ENCODE measurements around the gene CLEC18B.
"Not testable (repeated sequence)": the region's sequence is repeated elsewhere in the genome, so short reads cannot be mapped to it uniquely, and the experiment has no call there.

Gene CLEC18B

DNA sequence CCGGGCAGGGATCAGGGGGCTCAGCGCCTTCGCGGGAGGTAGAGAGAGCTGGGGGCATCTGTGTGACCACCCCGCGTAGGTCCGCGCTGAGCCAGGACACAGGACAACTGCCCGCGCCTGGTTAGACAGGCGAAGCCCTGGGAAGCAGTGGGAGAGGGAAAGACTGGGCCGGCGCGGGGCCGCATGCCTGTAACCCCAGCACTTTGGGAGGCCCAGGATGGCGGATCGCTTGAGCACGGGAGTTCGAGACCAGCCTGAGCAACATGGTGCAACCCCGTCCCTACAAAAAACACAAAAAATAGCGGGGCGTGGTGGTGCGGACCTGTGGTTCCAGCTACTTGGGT lies 13.9 kb downstream of the CLEC18B start:
- H2AFZ ChIP-seq (ENCODE audit: low read depth, low read length, severe bottlenecking); H3K9me3 ChIP-seq (ENCODE audit: insufficient read depth, low read length); H3K4me2 ChIP-seq (ENCODE audit: low read depth, low read length, poor library complexity, severe bottlenecking); H3K79me2 ChIP-seq (ENCODE audit: insufficient read depth, low read length); H4K20me1 ChIP-seq (ENCODE audit: low read depth, low read length); H3K27me3 ChIP-seq (ENCODE audit: low read length); H3K9me2 ChIP-seq (replicated peaks; ENCODE audit: insufficient read depth, low read length); H3K36me3 ChIP-seq (ENCODE audit: low read length); H3K4me3 ChIP-seq (ENCODE audit: insufficient read depth, low read length, poor library complexity, severe bottlenecking); H3F3A ChIP-seq (ENCODE audit: insufficient read depth); H3K9ac ChIP-seq (ENCODE audit: low read length); H3K27ac ChIP-seq (ENCODE audit: low read depth, low read length): not testable (repeated sequence)

GRCh38 chr16:74406600-74407361 lies 14.5 kb downstream of the CLEC18B start:
- H3K4me3 ChIP-seq (ENCODE audit: insufficient read depth, low read length, poor library complexity, severe bottlenecking); H2AFZ ChIP-seq (ENCODE audit: low read depth, low read length, severe bottlenecking): not testable (repeated sequence)

DNA sequence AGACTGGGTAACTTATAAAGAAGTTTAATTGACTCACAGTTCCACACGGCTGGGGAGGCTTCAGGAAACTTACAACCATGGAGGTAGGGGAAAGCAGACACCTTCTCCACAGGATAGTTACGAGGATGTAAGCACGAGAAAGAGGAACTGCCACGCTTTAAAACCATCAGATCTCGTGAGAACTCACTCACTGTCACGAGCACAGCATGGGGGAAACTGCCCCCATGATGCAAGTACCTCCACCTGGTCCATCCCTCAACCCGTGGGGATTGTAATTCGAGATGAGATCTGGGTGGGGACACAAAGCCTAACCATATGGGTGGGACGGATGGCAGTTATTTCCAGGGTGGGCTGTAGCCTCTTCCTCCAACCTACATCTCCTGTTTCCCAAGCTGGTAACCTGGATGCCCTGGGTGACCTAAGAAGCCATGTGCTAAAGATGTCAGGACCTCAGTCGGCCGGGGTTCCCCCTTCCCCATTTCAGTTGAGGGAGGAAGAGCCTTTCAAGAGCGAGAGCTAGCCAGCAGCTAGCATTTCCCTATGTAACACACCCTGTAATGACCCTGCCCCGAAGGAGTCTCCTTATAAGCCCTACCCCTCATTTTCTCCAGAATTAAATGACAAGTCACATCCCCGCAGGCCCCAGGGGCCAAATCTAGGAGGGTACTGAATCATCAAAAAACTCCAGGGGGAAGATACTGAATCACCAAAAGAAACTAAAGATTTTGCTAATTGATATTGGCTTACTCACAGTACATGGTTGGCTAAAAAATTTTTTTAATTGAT lies 16.9 kb downstream of the CLEC18B start:
- not testable (repeated sequence) for H3K27me3 ChIP-seq (ENCODE audit: low read length); H3K27ac ChIP-seq (ENCODE audit: low read depth, low read length); H3F3A ChIP-seq (ENCODE audit: insufficient read depth); H3K79me2 ChIP-seq (ENCODE audit: insufficient read depth, low read length); H2AFZ ChIP-seq (ENCODE audit: low read depth, low read length, severe bottlenecking); H3K36me3 ChIP-seq (ENCODE audit: low read length); H3K9me2 ChIP-seq (replicated peaks; ENCODE audit: insufficient read depth, low read length); H3K9ac ChIP-seq (ENCODE audit: low read length); H3K4me2 ChIP-seq (ENCODE audit: low read depth, low read length, poor library complexity, severe bottlenecking); H3K4me3 ChIP-seq (ENCODE audit: insufficient read depth, low read length, poor library complexity, severe bottlenecking); H4K20me1 ChIP-seq (ENCODE audit: low read depth, low read length); H3K9me3 ChIP-seq (ENCODE audit: insufficient read depth, low read length)

More at GRCh38 chr16:74406600-74407361, 14.5 kb downstream of the CLEC18B start:
- H3F3A ChIP-seq (ENCODE audit: insufficient read depth); H3K9me2 ChIP-seq (replicated peaks; ENCODE audit: insufficient read depth, low read length); H3K9ac ChIP-seq (ENCODE audit: low read length); H3K27me3 ChIP-seq (ENCODE audit: low read length); H3K4me2 ChIP-seq (ENCODE audit: low read depth, low read length, poor library complexity, severe bottlenecking); H3K27ac ChIP-seq (ENCODE audit: low read depth, low read length); H3K36me3 ChIP-seq (ENCODE audit: low read length); H3K79me2 ChIP-seq (ENCODE audit: insufficient read depth, low read length); H4K20me1 ChIP-seq (ENCODE audit: low read depth, low read length); H3K9me3 ChIP-seq (ENCODE audit: insufficient read depth, low read length): not testable (repeated sequence)

DNA sequence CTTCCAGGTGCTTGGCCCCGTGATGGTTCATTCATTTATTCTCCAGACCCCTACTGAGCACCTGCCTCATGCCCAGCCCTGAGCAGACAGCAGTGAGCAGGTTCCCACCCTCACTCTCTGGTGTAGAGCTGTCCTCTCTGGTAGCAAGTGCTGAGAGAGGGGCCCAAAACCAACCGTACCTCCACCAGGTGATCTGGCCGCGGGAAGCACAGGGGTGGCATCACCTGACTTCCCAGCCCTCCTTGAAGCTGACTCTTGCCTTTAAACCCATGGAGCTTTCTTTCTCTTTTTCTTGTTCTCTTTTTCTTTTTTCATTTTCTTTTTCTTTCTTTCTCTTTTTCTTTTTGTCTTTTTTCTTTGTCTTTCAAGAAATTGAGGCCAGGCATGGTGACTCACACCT lies 21.0 kb downstream of the CLEC18B start:
- not testable (repeated sequence) for H3K9me3 ChIP-seq (ENCODE audit: insufficient read depth, low read length); H3K27ac ChIP-seq (ENCODE audit: low read depth, low read length); H3K9ac ChIP-seq (ENCODE audit: low read length); H3K9me2 ChIP-seq (replicated peaks; ENCODE audit: insufficient read depth, low read length); H3K27me3 ChIP-seq (ENCODE audit: low read length); H3K4me3 ChIP-seq (ENCODE audit: insufficient read depth, low read length, poor library complexity, severe bottlenecking); H3K36me3 ChIP-seq (ENCODE audit: low read length); H3F3A ChIP-seq (ENCODE audit: insufficient read depth); H3K79me2 ChIP-seq (ENCODE audit: insufficient read depth, low read length); H4K20me1 ChIP-seq (ENCODE audit: low read depth, low read length); H2AFZ ChIP-seq (ENCODE audit: low read depth, low read length, severe bottlenecking); H3K4me2 ChIP-seq (ENCODE audit: low read depth, low read length, poor library complexity, severe bottlenecking)

GRCh38 chr16:74398212-74398895 lies 22.9 kb downstream of the CLEC18B start:
- not testable (repeated sequence) for H3K36me3 ChIP-seq (ENCODE audit: low read length); H3K9ac ChIP-seq (ENCODE audit: low read length); H3K4me2 ChIP-seq (ENCODE audit: low read depth, low read length, poor library complexity, severe bottlenecking); H3K27me3 ChIP-seq (ENCODE audit: low read length); H3K79me2 ChIP-seq (ENCODE audit: insufficient read depth, low read length); H3K9me3 ChIP-seq (ENCODE audit: insufficient read depth, low read length); H3K9me2 ChIP-seq (replicated peaks; ENCODE audit: insufficient read depth, low read length); H3K4me3 ChIP-seq (ENCODE audit: insufficient read depth, low read length, poor library complexity, severe bottlenecking); H3F3A ChIP-seq (ENCODE audit: insufficient read depth); H3K27ac ChIP-seq (ENCODE audit: low read depth, low read length); H2AFZ ChIP-seq (ENCODE audit: low read depth, low read length, severe bottlenecking); H4K20me1 ChIP-seq (ENCODE audit: low read depth, low read length)

GRCh38 chr16:74396521-74397017 lies 24.7 kb downstream of the CLEC18B start:
- H3K4me3 ChIP-seq (ENCODE audit: insufficient read depth, low read length, poor library complexity, severe bottlenecking); H3K9me3 ChIP-seq (ENCODE audit: insufficient read depth, low read length); H2AFZ ChIP-seq (ENCODE audit: low read depth, low read length, severe bottlenecking); H4K20me1 ChIP-seq (ENCODE audit: low read depth, low read length); H3K27me3 ChIP-seq (ENCODE audit: low read length); H3K9ac ChIP-seq (ENCODE audit: low read length); H3K36me3 ChIP-seq (ENCODE audit: low read length); H3F3A ChIP-seq (ENCODE audit: insufficient read depth); H3K79me2 ChIP-seq (ENCODE audit: insufficient read depth, low read length); H3K9me2 ChIP-seq (replicated peaks; ENCODE audit: insufficient read depth, low read length); H3K27ac ChIP-seq (ENCODE audit: low read depth, low read length); H3K4me2 ChIP-seq (ENCODE audit: low read depth, low read length, poor library complexity, severe bottlenecking): not testable (repeated sequence)

GRCh38 chr16:74394604-74395003 lies 26.7 kb downstream of the CLEC18B start:
- H3K9me2 ChIP-seq (replicated peaks; ENCODE audit: insufficient read depth, low read length); H3K36me3 ChIP-seq (ENCODE audit: low read length); H3K27me3 ChIP-seq (ENCODE audit: low read length); H3K9me3 ChIP-seq (ENCODE audit: insufficient read depth, low read length); H3K4me3 ChIP-seq (ENCODE audit: insufficient read depth, low read length, poor library complexity, severe bottlenecking); H3K79me2 ChIP-seq (ENCODE audit: insufficient read depth, low read length); H3K9ac ChIP-seq (ENCODE audit: low read length); H3F3A ChIP-seq (ENCODE audit: insufficient read depth); H4K20me1 ChIP-seq (ENCODE audit: low read depth, low read length); H3K4me2 ChIP-seq (ENCODE audit: low read depth, low read length, poor library complexity, severe bottlenecking); H3K27ac ChIP-seq (ENCODE audit: low read depth, low read length); H2AFZ ChIP-seq (ENCODE audit: low read depth, low read length, severe bottlenecking): not testable (repeated sequence)

DNA sequence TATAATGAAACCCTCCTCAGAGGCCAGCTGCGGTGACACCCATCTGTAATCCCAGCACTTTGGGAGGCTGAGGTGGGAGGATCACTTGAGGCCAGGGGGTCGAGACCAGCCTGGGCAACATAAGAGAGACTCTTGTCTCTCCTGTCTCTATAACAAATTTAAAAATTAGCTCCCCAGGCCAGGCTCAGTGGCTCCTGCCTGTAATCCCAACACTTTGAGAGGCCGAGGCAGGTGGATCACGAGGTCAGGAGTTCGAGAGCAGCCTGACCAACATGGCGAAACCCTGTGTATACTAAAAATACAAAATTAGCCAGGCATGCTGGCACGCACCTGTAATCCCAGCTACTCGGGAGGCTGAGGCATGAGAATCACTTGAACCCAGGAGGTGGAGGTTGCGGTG lies 27.1 kb downstream of the CLEC18B start:
- H3K9ac ChIP-seq (ENCODE audit: low read length); H3K4me2 ChIP-seq (ENCODE audit: low read depth, low read length, poor library complexity, severe bottlenecking); H3K36me3 ChIP-seq (ENCODE audit: low read length); H2AFZ ChIP-seq (ENCODE audit: low read depth, low read length, severe bottlenecking); H3K27ac ChIP-seq (ENCODE audit: low read depth, low read length); H3K27me3 ChIP-seq (ENCODE audit: low read length); H3K9me2 ChIP-seq (replicated peaks; ENCODE audit: insufficient read depth, low read length); H3F3A ChIP-seq (ENCODE audit: insufficient read depth); H4K20me1 ChIP-seq (ENCODE audit: low read depth, low read length); H3K4me3 ChIP-seq (ENCODE audit: insufficient read depth, low read length, poor library complexity, severe bottlenecking); H3K9me3 ChIP-seq (ENCODE audit: insufficient read depth, low read length); H3K79me2 ChIP-seq (ENCODE audit: insufficient read depth, low read length): not testable (repeated sequence)
